ENCODE measurements around the gene GPAM.
A peak's percentile ranks its signal among the peaks of the same experiment; 100 is the strongest.

The GPAM gene

GRCh38 chr10:112141292-112141691, 42.3 kb downstream of the GPAM start:
- no peak for DNase-seq (ENCODE audit: low read depth)
- TF ChIP-seq CTCF (conservative IDR thresholded peaks at IDR 0.05; ENCODE audit: low read depth, low read length): no peak

GRCh38 chr10:112140110-112140970, 43.2 kb downstream of the GPAM start:
- H3K4me3 ChIP-seq (ENCODE audit: low read length): no peak overlapping the region
- TF ChIP-seq CTCF (conservative IDR thresholded peaks at IDR 0.05; ENCODE audit: low read depth, low read length): peak; percentile 94

More at GRCh38 chr10:112141292-112141691, 42.3 kb downstream of the GPAM start:
- H3K4me3 ChIP-seq (ENCODE audit: low read length): no peak overlapping the region

GRCh38 chr10:112139176-112139575, 44.4 kb downstream of the GPAM start:
- no peak for TF ChIP-seq CTCF (conservative IDR thresholded peaks at IDR 0.05; ENCODE audit: low read depth, low read length)
- H3K4me3 ChIP-seq (ENCODE audit: low read length): no peak overlapping the region
- no peak for DNase-seq (ENCODE audit: low read depth)

More at GRCh38 chr10:112140110-112140970, 43.2 kb downstream of the GPAM start:
- DNase-seq (ENCODE audit: low read depth): peak; percentile 28

GRCh38 chr10:112137154-112137987, 46.2 kb downstream of the GPAM start:
- H3K4me3 ChIP-seq (ENCODE audit: low read length): no peak overlapping the region
- TF ChIP-seq CTCF (conservative IDR thresholded peaks at IDR 0.05; ENCODE audit: low read depth, low read length): peak; percentile 98
- DNase-seq (ENCODE audit: low read depth): peak; percentile 9

- no peak for TF ChIP-seq CTCF (conservative IDR thresholded peaks at IDR 0.05; ENCODE audit: low read depth, low read length)
- DNase-seq (ENCODE audit: low read depth): no peak
- no peak overlapping the region for H3K4me3 ChIP-seq (ENCODE audit: low read length)
These were observed 46.9 kb downstream of the GPAM start for GRCh38 chr10:112136486-112137153.

GRCh38 chr10:112135604-112136003, 48.0 kb downstream of the GPAM start:
- DNase-seq (ENCODE audit: low read depth): no peak
- no peak for TF ChIP-seq CTCF (conservative IDR thresholded peaks at IDR 0.05; ENCODE audit: low read depth, low read length)

More at GRCh38 chr10:112135604-112136003, 48.0 kb downstream of the GPAM start:
- H3K4me3 ChIP-seq (ENCODE audit: low read length): no peak overlapping the region
